GM23338 (cell line): ENCODE measurements around the gene MYL6. TPM values are rescaled to one million over a fixed set of nuclear protein-coding genes. Genes with fewer than 3 reads are reported as not detected.

ENCODE experiments used
- ATAC-seq: fragments of 200-7000 bp; cut with Tn5 transposase; 3 replicates; pipeline ENCODE4 v1.9.1; 2020
- DNase-seq: peaks from one replicate; pipeline ENCODE4 v3.0.0-alpha.2; 2015; ENCODE audit warnings: low spot score
- H2AFZ ChIP-seq: fragments of 200-600 bp; sonication (generic); 2 replicates; pipeline ENCODE4 v1.8.0; 2016; ENCODE audit warnings: antibody characterized with exemption, mild to moderate bottlenecking, moderate library complexity
- H3F3A ChIP-seq: fragments of 200-600 bp; sonication (generic); replicated peaks from 2 replicates; pipeline ENCODE4 v1.8.0; 2017; ENCODE audit warnings: antibody characterized with exemption, mixed run types, low read depth
- H3K27ac ChIP-seq: fragments of 200-600 bp; sonication (generic); 2 replicates; pipeline ENCODE4 v1.6.1; 2016; ENCODE audit warnings: low read depth
- H3K27me3 ChIP-seq: fragments of 200-600 bp; sonication (generic); 2 replicates; pipeline ENCODE4 v1.8.0; 2016; ENCODE audit warnings: mild to moderate bottlenecking, mixed run types, moderate library complexity; ENCODE audit not compliant: insufficient read depth
- H3K36me3 ChIP-seq: fragments of 200-600 bp; sonication (generic); 2 replicates; pipeline ENCODE4 v1.8.0; 2016; ENCODE audit warnings: mild to moderate bottlenecking; ENCODE audit not compliant: insufficient read depth
- H3K4me1 ChIP-seq: fragments of 200-600 bp; sonication (generic); 2 replicates; pipeline ENCODE4 v1.8.0; 2016; ENCODE audit warnings: mild to moderate bottlenecking, moderate library complexity; ENCODE audit not compliant: insufficient read depth
- H3K4me2 ChIP-seq: fragments of 200-600 bp; sonication (generic); 2 replicates; pipeline ENCODE4 v1.7.1; 2017; ENCODE audit warnings: mixed run types
- H3K4me3 ChIP-seq: fragments of 200-600 bp; sonication (generic); 2 replicates; pipeline ENCODE4 v1.6.1; 2016; ENCODE audit warnings: mixed run types
- H3K79me2 ChIP-seq: fragments of 200-600 bp; sonication (generic); replicated peaks from 2 replicates; pipeline ENCODE4 v1.8.0; 2017; ENCODE audit warnings: mild to moderate bottlenecking; ENCODE audit not compliant: insufficient read depth
- H3K9me2 ChIP-seq: fragments of 200-600 bp; sonication (generic); 2 replicates; pipeline ENCODE4 v1.8.0; 2017; ENCODE audit not compliant: insufficient read depth
- H4K20me1 ChIP-seq: fragments of 200-600 bp; sonication (generic); replicated peaks from 2 replicates; pipeline ENCODE4 v1.8.0; 2017; ENCODE audit warnings: mild to moderate bottlenecking; ENCODE audit not compliant: insufficient read depth
- H3K27ac Mint-ChIP-seq: 2 replicates; pipeline ENCODE4 v1.8.0; 2020; ENCODE audit warnings: inconsistent platforms, mild to moderate bottlenecking, moderate library complexity, mixed read lengths
- H3K27me3 Mint-ChIP-seq: 3 replicates; pipeline ENCODE4 v1.8.0; 2022; ENCODE audit warnings: low read depth, mild to moderate bottlenecking, moderate library complexity, mixed read lengths, inconsistent platforms; ENCODE audit not compliant: insufficient read depth, poor library complexity
- H3K36me3 Mint-ChIP-seq: 3 replicates; pipeline ENCODE4 v1.8.0; 2021; ENCODE audit warnings: low read depth, mild to moderate bottlenecking, inconsistent platforms, moderate library complexity, mixed read lengths
- H3K4me1 Mint-ChIP-seq: 3 replicates; pipeline ENCODE4 v1.8.0; 2020; ENCODE audit warnings: mild to moderate bottlenecking, inconsistent platforms, mixed read lengths
- H3K4me3 Mint-ChIP-seq: 3 replicates; pipeline ENCODE4 v1.8.0; 2021; ENCODE audit warnings: moderate library complexity, mild to moderate bottlenecking, inconsistent platforms, mixed read lengths
- H3K9me3 Mint-ChIP-seq: 3 replicates; pipeline ENCODE4 v1.8.0; 2020; ENCODE audit warnings: moderate library complexity, mild to moderate bottlenecking, inconsistent platforms, mixed read lengths
- CREB1 ChIP-seq: fragments of 250-450 bp; sonication (Bioruptor Pico); IDR thresholded peaks from 2 replicates; pipeline ENCODE4 v1.5.0; 2020; ENCODE audit warnings: low read depth, mild to moderate bottlenecking, moderate library complexity
- CTCF ChIP-seq, 2 experiments: fragments of 200-600 bp in 1 of 2; sonication (generic) in 1 of 2; conservative IDR thresholded peaks; 2 replicates each; pipeline versions ENCODE4 v1.5.1 to v1.6.1; 2016 to 2017; ENCODE audit warnings: antibody characterized with exemption in 2 of 2, low read depth in 2 of 2, mild to moderate bottlenecking in 2 of 2, moderate library complexity in 1 of 2
- ETS1 ChIP-seq: IDR thresholded peaks from 2 replicates; pipeline ENCODE4 v1.6.1; 2016; ENCODE audit warnings: antibody characterized with exemption
- EZH2phosphoT487 ChIP-seq: fragments of 200-600 bp; sonication (generic); IDR thresholded peaks from one replicate; pipeline ENCODE4 v1.8.1; 2018; ENCODE audit warnings: antibody characterized with exemption; ENCODE audit not compliant: unreplicated experiment
- JUNB ChIP-seq: IDR thresholded peaks from one replicate; pipeline ENCODE4 v1.6.1; 2016; ENCODE audit warnings: antibody characterized with exemption; ENCODE audit not compliant: unreplicated experiment
- NANOG ChIP-seq: IDR thresholded peaks from 2 replicates; pipeline ENCODE4 v1.6.1; 2016; ENCODE audit warnings: antibody characterized with exemption, borderline replicate concordance
- POLR2AphosphoS5 ChIP-seq: IDR thresholded peaks from 2 replicates; pipeline ENCODE4 v1.6.1; 2016; ENCODE audit warnings: antibody characterized with exemption, low read depth
- REST ChIP-seq: IDR thresholded peaks from one replicate; pipeline ENCODE4 v1.6.1; 2018; ENCODE audit warnings: antibody characterized with exemption; ENCODE audit not compliant: unreplicated experiment
- STAT1 ChIP-seq: IDR thresholded peaks from one replicate; pipeline ENCODE4 v1.6.1; 2016; ENCODE audit warnings: antibody characterized with exemption; ENCODE audit not compliant: unreplicated experiment
- ZNF114 ChIP-seq: fragments of 250-450 bp; sonication (Bioruptor Pico); IDR thresholded peaks from 2 replicates; pipeline ENCODE4 v1.5.0; 2020; ENCODE audit warnings: mild to moderate bottlenecking, moderate library complexity
- ZNF331 ChIP-seq: fragments of 250-450 bp; sonication (Bioruptor Pico); IDR thresholded peaks from 2 replicates; pipeline ENCODE4 v1.5.0; 2020; ENCODE audit warnings: low read depth, mild to moderate bottlenecking, moderate library complexity
- ZNF462 ChIP-seq: fragments of 250-450 bp; sonication (Bioruptor Pico); IDR thresholded peaks from 2 replicates; pipeline ENCODE4 v1.5.0; 2020; ENCODE audit warnings: mild to moderate bottlenecking, moderate library complexity
- polyA plus RNA-seq: library from polyadenylated mRNA; unstranded; fragments of >200 nt; fragmentation: Nextera tagmentation; extraction: Ambion mirVana; gene quantifications from 2 replicates; pipeline ENCODE4 v1.2.1, GENCODE V29; 2016
- total RNA-seq: library from RNA; depleted of rRNA; stranded (reverse); fragments of >200 nt; shearing (Covaris generic); gene quantifications from 2 replicates; pipeline ENCODE4 v1.2.3, GENCODE V29; 2014

Gene MYL6
- total and polyA plus RNA-seq, 2 experiments from 2014 or later: 1,092 to 1,545 TPM

GRCh38 chr12:56178347-56178746 lies 20.2 kb downstream of the MYL6 start:
- no peaks in the 10 kb centered on the region for H3K4me1 ChIP-seq
- H3K27ac Mint-ChIP-seq: no peak overlapping the region
- H4K20me1 ChIP-seq: peaks cover 2% of the 10 kb centered on the region
- H3K79me2 ChIP-seq: 0 out of 2 replicates have a peak, but pooled peaks cover 4% of the 10 kb centered on the region
- H3K27ac ChIP-seq: no peak overlapping the region
- H3K4me3 Mint-ChIP-seq: no peak overlapping the region
- peaks cover 93% of the 10 kb centered on the region for H3K36me3 Mint-ChIP-seq
- no peak overlapping the region for H2AFZ ChIP-seq
- ATAC-seq (no peak), DNase-seq (no peak)
- no peaks in the 10 kb centered on the region for H3K9me3 Mint-ChIP-seq
- H3K4me3 ChIP-seq: no peak overlapping the region
- peaks cover 3% of the 10 kb centered on the region; the same call in 1 of the 2 replicates for H3F3A ChIP-seq
- TF ChIP-seq NANOG (no peak), ZNF331 (CRISPR knock-in tag) (no peak), POLR2AphosphoS5 (no peak), JUNB (no peak), EZH2phosphoT487 (no peak), CTCF (conservative IDR thresholded peaks at IDR 0.05; ENCODE audit: low read depth in 2 of 2) (no peak), ZNF114 (no peak), STAT1 (no peak), REST (no peak), ETS1 (no peak), CREB1 (no peak), ZNF462 (CRISPR knock-in tag) (no peak)
- H3K27me3 ChIP-seq: no peaks in the 10 kb centered on the region
- no peaks in the 10 kb centered on the region for H3K27me3 Mint-ChIP-seq
- H3K9me2 ChIP-seq: no peaks in the 10 kb centered on the region
- no peak overlapping the region for H3K4me2 ChIP-seq
- peaks cover 82% of the 10 kb centered on the region for H3K36me3 ChIP-seq
- no peaks in the 10 kb centered on the region for H3K4me1 Mint-ChIP-seq
